NCI-H128 (cell line): Measurements from ENCODE around the gene ERF.
A peak's percentile ranks its signal among the peaks of the same experiment; 100 is the strongest.

ENCODE experiments used
- DNase-seq: peaks from one replicate; lab custom pipeline; 2025; ENCODE audit not compliant: unreplicated experiment; lab: John Stamatoyannopoulos, UW

ERF gene

GRCh38 chr19:42287017-42287826 lies 32.3 kb upstream of the ERF start:
- no peak for DNase-seq

DNA sequence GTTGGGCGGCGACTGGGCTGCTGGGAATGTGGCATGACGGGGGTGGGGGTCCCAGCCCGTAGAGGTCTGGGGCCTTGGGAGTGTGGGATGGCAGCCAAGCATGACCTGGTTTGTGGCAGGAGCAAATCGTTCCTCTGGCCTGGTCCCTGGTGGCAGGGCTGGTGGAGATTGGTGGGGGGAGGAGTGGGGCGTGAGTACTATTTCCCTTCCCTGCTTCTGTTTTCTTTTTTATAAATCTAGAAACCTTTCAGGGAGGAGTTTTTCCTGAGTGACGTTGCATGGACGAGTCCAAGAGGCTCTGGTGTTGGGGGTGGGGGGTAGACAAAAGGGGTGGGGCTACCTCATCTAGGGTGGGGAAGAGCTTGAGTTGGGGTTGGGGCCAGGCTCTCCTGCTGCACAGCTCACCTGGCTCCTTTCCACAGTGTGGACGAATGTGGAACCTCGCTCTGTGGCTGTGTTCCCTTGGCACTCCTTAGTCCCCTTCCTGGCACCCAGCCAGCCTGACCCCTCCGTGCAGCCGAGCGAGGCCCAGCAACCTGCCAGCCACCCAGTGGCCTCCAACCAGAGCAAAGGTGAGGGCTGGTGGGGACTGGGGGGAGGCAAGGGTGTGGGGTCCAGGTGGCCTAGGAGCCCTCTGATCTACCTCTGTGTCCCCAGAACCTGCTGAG lies 31.6 kb upstream of the ERF start:
- DNase-seq = no peak

- no peak for DNase-seq
Measured at GRCh38 chr19:42285988-42286348, 31.0 kb upstream of the ERF start.

- no peak for DNase-seq
Measured at GRCh38 chr19:42285541-42285941, 30.6 kb upstream of the ERF start.

DNA sequence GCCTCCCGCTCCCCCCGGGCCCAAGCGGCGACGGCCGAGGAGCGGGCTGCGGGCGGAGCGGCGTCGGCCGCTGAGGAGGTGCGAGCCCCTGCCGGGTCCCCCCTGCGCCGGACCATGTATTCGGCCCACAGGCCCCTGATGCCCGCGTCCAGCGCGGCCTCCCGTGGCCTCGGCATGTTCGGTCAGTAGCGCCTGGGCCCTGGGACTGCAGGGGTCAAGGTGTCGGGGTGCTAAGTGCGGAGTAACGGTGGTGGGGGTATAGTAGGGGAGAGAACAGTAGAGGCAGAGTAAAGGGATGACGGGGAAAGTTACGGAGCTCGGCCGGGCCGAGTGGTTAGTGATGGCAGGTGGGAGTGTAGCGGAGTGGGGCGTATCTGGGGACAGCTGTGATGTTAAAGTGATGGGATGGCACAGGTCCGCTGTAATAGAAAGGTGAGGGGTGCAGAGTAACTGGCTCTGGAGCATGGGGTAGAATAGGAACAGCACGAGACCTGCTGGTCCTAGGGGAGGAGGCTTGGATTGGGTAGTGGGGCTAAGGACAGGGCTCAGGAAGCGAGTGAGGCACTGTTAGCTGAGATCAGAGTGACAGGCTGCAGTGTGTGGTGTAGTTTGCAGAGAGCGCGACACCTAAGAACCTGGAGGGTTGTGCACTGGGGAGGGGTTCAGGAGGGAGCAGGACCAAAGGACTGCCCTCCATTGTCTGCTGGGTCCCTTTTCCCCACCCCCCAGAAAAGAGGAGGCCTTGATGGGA lies 29.8 kb upstream of the ERF start:
- no peak for DNase-seq

- DNase-seq = peak; percentile 38
Measured at GRCh38 chr19:42284066-42284501, 29.2 kb upstream of the ERF start.

DNA sequence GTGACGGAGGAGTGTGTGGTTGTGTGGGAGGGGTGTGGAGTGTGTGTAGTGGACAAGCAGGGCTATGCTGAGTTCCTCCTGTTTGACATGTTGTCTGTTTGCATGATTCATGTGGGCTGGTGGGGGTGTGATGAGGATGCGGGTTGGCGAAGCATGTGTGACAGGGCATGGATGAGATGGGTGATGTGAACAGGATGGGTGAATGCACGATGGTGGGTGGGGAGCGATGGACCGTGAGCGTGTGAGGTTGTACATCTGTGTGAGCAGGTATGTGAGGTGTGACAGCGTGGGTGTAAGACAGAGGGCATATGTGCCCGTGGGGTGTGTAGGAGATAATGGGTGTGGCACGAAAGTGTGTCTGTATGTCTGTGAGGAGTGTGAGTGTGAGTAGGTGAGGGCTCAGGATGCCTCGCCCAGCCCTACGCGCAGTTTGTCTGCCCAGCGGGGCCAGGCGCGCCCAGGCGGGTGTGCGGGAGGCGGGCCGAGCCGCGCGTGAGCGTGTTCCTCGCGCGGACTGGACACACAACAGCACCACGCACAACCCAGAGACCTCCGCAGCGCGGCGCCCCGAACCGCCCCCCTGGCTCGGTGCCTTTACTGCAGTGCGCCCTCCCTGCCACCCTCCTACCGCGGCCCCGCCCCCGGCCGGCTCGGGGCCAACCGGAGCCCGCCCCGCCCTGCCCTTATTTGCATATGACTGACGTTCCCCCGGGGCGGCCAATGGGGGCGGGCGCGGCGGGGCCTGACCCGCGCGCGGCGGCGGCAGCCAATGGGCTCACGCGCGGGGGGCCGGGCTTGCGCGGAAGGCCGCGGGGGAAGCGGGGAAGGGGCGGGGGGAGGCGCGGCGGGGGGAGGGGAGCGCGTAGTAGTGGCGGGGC lies 28.5 kb upstream of the ERF start:
- peak; percentile 87 for DNase-seq

- no peak for DNase-seq
Measured at GRCh38 chr19:42282819-42283187, 27.9 kb upstream of the ERF start.

DNA sequence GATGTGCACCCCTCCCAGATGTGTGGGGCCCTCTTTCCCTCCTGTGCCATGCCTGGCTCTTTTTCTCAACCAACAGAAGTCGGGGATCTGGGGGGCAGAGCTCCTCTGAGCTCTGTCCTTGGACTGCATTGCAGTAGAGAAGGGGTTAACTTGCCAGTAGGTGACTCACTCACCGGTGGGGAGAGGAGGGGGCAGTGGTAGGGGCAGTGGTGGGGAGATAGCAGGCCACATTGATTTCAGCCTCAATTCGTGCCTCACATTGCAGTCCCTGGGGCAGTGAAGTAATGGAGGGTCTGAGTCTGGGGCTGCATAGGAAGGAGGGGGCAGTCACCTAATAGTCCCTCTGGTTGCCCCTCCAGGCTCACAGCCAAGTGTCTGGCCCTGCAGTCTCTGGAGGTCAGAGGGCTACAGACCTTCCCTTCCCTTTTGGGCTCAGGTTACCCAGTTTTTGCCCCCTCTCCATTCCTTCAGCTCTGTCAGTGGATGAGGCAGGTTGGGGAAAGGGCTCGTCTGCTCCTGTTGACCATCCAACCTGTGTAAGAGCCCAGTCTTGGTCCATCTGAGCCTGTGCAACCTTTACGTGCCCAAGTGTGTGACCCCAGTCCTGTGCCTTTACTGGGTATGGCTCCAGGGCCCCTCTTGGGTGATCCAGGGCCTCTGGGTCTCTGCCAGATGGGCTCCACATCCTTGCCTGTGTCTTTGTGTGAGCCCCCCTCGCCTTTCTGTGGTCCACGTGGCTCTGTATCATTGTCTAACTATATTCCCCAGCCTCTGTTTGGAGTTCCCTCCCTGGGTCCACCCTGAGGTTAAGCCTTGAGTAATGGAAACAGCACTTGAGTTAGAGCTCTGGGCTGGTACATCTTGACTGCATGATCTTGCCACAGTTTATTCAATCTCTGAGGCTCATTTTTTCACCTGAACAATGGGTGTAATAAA lies 27.2 kb upstream of the ERF start:
- no peak for DNase-seq

DNA sequence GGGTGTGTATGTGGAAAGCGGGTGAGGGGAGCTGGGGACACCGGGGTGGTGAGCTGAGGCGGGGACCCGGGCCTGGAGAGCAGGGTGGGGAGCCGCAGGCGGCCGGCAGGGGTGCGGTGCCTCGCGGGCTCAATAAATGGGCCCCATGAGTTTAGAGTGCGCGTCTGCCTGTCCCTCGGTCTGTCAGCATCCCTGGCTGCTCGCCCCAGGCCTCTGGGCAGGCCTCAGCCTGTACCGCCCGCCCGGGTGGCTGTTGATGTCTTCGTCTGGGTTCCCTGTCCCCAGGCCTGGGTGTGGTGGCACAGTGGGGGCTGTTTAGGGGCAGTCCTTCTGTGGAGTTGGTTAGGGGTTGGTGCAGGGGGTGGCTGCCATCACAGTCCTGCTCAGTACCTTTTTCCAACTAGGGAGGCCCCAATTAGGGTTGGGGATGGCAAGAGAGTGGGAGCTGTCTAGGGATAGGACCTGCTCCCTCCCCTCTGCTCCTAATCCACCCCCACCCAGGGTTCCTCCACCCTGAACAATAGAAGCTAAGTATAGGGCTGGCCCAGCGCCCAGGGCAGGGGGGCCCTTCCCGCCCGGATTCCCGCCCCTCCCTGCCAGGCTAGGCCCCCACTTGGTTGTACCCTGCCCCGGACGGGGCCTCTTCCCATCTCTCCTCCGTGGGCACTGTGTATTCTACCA lies 26.4 kb upstream of the ERF start:
- peak; percentile 22 for DNase-seq

DNA sequence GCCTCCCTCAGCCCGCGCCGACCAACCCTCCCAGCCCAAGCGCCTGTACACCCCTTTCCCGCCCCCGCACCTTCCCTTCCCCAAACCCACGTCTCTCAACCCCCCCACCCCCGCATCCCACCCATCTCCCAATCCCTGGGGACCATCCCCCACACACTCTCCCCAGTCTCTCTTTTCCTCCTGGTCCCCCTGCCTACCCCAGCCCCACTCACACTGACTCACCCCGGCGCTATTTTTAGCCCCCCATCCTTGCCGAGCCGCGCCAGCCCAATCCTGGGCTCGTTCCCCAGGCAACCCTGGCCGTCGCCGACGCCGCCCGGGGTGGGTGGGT lies 25.9 kb upstream of the ERF start:
- DNase-seq = no peak

DNA sequence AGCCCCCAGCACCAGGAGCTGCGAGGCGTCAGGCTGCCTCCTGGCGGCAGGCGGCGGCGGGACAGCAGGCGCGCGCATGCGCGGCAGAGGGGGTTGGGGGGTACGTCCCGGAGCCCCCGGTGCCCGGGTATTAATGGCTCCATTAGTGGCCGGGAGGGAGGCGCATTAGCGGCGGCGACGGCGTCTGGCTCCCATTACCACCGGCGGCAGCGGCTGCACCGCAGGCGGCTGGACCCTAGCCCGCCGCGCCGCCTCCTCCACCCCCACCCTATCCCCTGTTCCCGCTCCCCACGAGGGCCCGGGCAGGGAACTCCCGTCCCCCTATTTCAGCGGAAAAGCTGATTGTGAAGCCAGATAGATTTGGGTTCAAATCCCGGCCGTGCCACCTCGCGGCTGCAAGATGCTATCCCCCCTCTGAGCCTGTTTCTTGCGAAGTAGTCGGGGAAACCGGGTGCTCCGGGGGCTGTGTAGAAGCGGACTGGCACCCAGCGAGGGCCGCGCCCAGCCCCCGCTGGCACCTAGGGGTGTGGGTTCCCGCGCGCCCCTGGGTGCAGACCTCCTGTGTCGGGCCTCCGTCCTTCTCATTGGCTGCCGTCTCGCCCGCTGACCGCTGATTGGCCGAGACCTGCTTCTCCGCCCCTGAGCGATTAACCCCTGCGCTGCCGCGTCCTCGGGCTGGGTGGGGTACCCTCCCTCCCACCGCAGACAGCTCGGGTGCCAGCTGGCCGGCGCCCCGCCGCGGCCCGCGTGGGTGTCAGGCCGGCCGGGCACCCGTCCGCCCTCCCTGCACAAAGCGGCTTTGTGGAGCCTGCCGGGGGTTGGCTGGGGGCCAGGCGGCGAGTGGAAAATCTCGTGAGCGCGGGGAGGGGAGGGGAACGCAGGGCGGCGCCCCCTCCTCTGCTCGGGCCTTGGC lies 25.2 kb upstream of the ERF start:
- DNase-seq = peak; percentile 85

GRCh38 chr19:42279155-42279901 lies 24.4 kb upstream of the ERF start:
- no peak for DNase-seq

DNA sequence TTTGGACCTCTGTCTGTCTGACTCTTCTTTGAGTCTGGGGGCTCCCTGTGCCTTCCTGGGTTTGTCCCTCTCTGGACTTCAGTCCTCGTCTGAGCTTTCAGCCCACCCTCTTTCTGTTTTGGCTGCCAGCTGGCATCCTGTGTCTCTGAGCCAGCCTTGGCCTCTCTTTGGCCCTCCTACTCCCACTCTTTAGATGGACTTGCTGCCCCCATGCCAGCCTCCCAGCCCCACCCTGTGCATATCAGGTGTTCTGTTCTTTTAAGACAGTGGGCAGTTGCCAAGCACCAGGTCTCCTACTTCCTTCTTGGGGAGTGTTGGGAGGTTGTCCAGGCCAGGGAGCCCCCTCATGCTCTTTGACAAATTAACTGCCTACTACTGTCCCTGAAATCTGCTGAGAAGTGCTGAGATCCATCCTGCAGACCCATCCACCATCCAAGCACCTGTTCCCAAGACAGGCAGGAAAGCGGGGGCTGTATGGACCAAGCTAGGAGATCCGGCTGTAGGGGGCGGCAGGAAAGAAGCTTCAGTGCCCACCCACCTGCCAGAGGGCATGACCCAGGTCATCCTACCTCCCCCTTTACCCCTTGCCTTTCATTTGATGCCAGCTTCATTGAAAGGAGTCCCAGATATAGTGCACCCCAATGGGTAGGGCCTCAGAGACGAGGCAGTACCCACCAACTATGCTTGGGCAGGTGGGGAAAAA lies 23.7 kb upstream of the ERF start:
- no peak for DNase-seq

GRCh38 chr19:42277821-42278451 lies 23.0 kb upstream of the ERF start:
- no peak for DNase-seq

DNA sequence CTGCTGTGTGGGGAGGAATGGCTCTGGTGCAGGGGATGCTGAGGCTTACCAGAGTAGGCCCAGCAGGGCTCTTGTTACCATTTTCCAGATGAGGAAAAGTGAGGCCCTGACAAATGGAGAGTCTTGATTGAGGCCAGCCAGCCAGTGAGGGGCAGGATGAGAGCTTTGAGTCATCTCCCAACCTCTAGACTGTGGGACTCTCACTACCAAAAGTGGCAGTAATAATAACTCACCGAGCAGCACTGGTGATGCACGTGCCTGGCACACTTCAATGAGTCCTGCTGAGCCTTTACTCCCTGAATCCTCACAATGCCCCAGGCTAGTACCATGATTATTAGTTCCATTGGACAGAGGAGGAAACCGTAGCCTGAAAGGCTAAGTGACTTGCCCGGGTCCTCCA lies 21.9 kb upstream of the ERF start:
- no peak for DNase-seq

GRCh38 chr19:42276284-42276683 lies 21.4 kb upstream of the ERF start:
- no peak for DNase-seq
